ENCODE results near the gene WIPF2.

DNA sequence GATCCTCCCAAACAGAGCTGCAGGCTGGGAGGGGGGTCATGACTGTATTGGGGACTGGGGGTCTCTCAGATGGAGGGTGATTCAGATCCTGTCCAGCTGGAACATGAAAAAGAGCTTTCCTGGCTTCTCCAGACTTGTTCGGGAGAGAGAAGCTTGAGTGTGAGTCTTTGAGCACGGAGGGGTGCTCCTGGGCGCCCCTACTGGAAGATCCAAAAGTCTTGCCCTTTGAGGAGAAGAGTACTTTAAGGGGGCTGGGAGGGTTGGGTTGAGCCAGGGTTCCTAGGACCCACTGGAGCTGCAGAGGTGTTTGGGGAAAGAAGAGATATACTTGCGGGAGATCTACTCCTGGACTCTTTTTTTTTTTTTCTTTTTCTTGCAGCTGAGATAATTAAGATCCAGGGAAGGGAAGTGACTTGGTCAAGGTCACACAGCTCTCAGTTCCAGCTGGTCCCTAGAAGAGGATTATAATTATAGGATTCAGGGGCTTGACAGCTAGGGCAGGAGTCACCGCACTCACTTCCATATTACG, 98.3 kb downstream of the WIPF2 start:
- TF ChIP-seq, protein P1, sequence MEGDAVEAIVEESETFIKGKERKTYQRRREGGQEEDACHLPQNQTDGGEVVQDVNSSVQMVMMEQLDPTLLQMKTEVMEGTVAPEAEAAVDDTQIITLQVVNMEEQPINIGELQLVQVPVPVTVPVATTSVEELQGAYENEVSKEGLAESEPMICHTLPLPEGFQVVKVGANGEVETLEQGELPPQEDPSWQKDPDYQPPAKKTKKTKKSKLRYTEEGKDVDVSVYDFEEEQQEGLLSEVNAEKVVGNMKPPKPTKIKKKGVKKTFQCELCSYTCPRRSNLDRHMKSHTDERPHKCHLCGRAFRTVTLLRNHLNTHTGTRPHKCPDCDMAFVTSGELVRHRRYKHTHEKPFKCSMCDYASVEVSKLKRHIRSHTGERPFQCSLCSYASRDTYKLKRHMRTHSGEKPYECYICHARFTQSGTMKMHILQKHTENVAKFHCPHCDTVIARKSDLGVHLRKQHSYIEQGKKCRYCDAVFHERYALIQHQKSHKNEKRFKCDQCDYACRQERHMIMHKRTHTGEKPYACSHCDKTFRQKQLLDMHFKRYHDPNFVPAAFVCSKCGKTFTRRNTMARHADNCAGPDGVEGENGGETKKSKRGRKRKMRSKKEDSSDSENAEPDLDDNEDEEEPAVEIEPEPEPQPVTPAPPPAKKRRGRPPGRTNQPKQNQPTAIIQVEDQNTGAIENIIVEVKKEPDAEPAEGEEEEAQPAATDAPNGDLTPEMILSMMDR (IDR thresholded peaks at IDR 0.05; ENCODE audit: insufficient read depth, low read length, poor library complexity, severe bottlenecking) = peak; percentile 45
- no peak for TF ChIP-seq EZH2phosphoT487 (conservative IDR thresholded peaks at IDR 0.05; ENCODE audit: low read length)
